H1 (cell line): ENCODE measurements around the gene LARP6. TPM values are rescaled to one million over a fixed set of nuclear protein-coding genes. Genes with fewer than 3 reads are reported as not detected.

Experiments
- CTCF ChIA-PET: fragments of 300-600 bp; sonication (Branson Sonifier 250); formaldehyde crosslinking; loops from one replicate; lab custom pipeline; 2021; ENCODE audit not compliant: partially characterized antibody; lab: Charles Lee
- POLR2A ChIA-PET: fragments of 300-600 bp; sonication (Branson Sonifier 250); formaldehyde crosslinking; loops from one replicate; lab custom pipeline; 2021; ENCODE audit warnings: inconsistent platforms; ENCODE audit not compliant: partially characterized antibody; lab: Charles Lee
- DNase-seq, 2 experiments: peaks; one replicate each; pipeline versions ENCODE4 v3.0.0 to v3.0.0-alpha.2; 2010 to 2022; ENCODE audit warnings: low spot score in 2 of 2, low read depth in 1 of 2, mixed read lengths in 1 of 2
- FAIRE-seq: peaks from 2 replicates; lab custom pipeline; 2011; peaks lifted over from hg19 to GRCh38; lab: Jason Lieb, UNC
- H2AFZ ChIP-seq: 2 replicates; pipeline ENCODE4 v1.8.1; 2012; ENCODE audit warnings: low read length, inconsistent platforms
- H2AK5ac ChIP-seq: 2 replicates; pipeline ENCODE4 v1.6.1; 2013; ENCODE audit warnings: low read depth, low read length
- H2BK120ac ChIP-seq: replicated peaks from 2 replicates; pipeline ENCODE3; 2013; ENCODE audit warnings: low read depth, low read length, inconsistent platforms
- H2BK12ac ChIP-seq: 2 replicates; pipeline ENCODE4 v1.6.1; 2013; ENCODE audit warnings: low read depth, low read length
- H2BK15ac ChIP-seq: 2 replicates; pipeline ENCODE4 v1.6.1; 2013; ENCODE audit warnings: low read length
- H2BK20ac ChIP-seq: 2 replicates; pipeline ENCODE4 v1.6.1; 2013; ENCODE audit warnings: low read length
- H2BK5ac ChIP-seq: 2 replicates; pipeline ENCODE4 v1.6.1; 2013; ENCODE audit warnings: low read depth, low read length
- H3K14ac ChIP-seq: 2 replicates; pipeline ENCODE4 v1.6.1; 2013; ENCODE audit warnings: inconsistent platforms; ENCODE audit not compliant: insufficient read length
- H3K18ac ChIP-seq: 2 replicates; pipeline ENCODE4 v1.6.1; 2013; ENCODE audit warnings: low read length; ENCODE audit errors: extremely low read depth
- H3K23ac ChIP-seq: 2 replicates; pipeline ENCODE4 v1.6.1; 2013; ENCODE audit warnings: inconsistent platforms; ENCODE audit not compliant: insufficient read length
- H3K23me2 ChIP-seq: 2 replicates; pipeline ENCODE4 v1.6.1; 2013; ENCODE audit warnings: low read depth, low read length
- H3K27ac ChIP-seq: 2 replicates; pipeline ENCODE4 v1.6.1; 2011; ENCODE audit warnings: low read depth, low read length, inconsistent platforms
- H3K27me3 ChIP-seq, 4 experiments: replicated peaks in 1 of 4; 1 replicate in 1 of 4; 2 replicates in 3 of 4; pipeline versions ENCODE4 v1.6.1 to v1.8.1; 2011 to 2013; ENCODE audit warnings: low read length in 3 of 4, mild to moderate bottlenecking in 3 of 4, inconsistent platforms in 2 of 4, mixed read lengths in 2 of 4, moderate library complexity in 1 of 4; ENCODE audit not compliant: control insufficient read depth in 3 of 4, insufficient read depth in 3 of 4; ENCODE audit errors: extremely low read depth in 1 of 4
- H3K36me3 ChIP-seq, 4 experiments: 2 replicates each; pipeline versions ENCODE4 v1.6.1 to v1.8.1; 2011 to 2013; ENCODE audit warnings: mild to moderate bottlenecking in 4 of 4, low read length in 3 of 4, moderate library complexity in 2 of 4, control low read depth in 1 of 4, inconsistent platforms in 1 of 4; ENCODE audit not compliant: insufficient read depth in 4 of 4, control insufficient read depth in 2 of 4
- H3K4ac ChIP-seq: replicated peaks from 2 replicates; pipeline ENCODE3; 2013; ENCODE audit warnings: low read length, low read depth, mixed read lengths, inconsistent platforms; ENCODE audit not compliant: insufficient read length
- H3K4me1 ChIP-seq, 4 experiments: replicated peaks in 1 of 4; 1 replicate in 1 of 4; 2 replicates in 3 of 4; pipeline versions ENCODE4 v1.6.1 to v1.8.1; 2011 to 2013; ENCODE audit warnings: low read length in 3 of 4, inconsistent platforms in 2 of 4, mixed read lengths in 1 of 4; ENCODE audit not compliant: insufficient read depth in 4 of 4, control insufficient read depth in 3 of 4
- H3K4me2 ChIP-seq, 2 experiments: 2 replicates each; pipeline versions ENCODE4 v1.6.1 to v1.8.1; 2011 to 2013; ENCODE audit warnings: low read depth in 2 of 2, low read length in 2 of 2, control low read depth in 1 of 2, inconsistent platforms in 1 of 2, mild to moderate bottlenecking in 1 of 2; ENCODE audit not compliant: insufficient read depth in 1 of 2
- H3K4me3 ChIP-seq, 4 experiments: fragments of 200-600, 300-600 bp in 1 of 4; sonication (generic), shearing (Covaris generic), sonication (Bioruptor Twin) in 1 of 4; 2 replicates each; pipeline versions ENCODE4 v1.5.1 to v1.8.1; 2011 to 2016; ENCODE audit warnings: low read length in 4 of 4, low read depth in 3 of 4, control low read depth in 2 of 4, inconsistent platforms in 2 of 4, mild to moderate bottlenecking in 2 of 4, mixed read lengths in 1 of 4, moderate library complexity in 1 of 4; ENCODE audit not compliant: insufficient read depth in 2 of 4; ENCODE audit errors: extremely low read depth in 1 of 4
- H3K56ac ChIP-seq: replicated peaks from 2 replicates; pipeline ENCODE3; 2013; ENCODE audit warnings: low read depth, mild to moderate bottlenecking, mixed read lengths, low read length, inconsistent platforms; ENCODE audit not compliant: insufficient read length
- H3K79me1 ChIP-seq: 2 replicates; pipeline ENCODE4 v1.6.1; 2013; ENCODE audit warnings: low read depth, low read length, control low read depth
- H3K79me2 ChIP-seq, 2 experiments: 2 replicates each; pipeline versions ENCODE4 v1.6.1 to v1.8.1; 2012 to 2013; ENCODE audit warnings: low read length in 2 of 2, mild to moderate bottlenecking in 2 of 2, inconsistent platforms in 1 of 2; ENCODE audit not compliant: insufficient read depth in 2 of 2, control insufficient read depth in 1 of 2
- H3K9ac ChIP-seq, 4 experiments: replicated peaks in 1 of 4; 1 replicate in 1 of 4; 2 replicates in 3 of 4; pipeline versions ENCODE4 v1.6.1 to v1.8.1; 2011 to 2013; ENCODE audit warnings: low read depth in 3 of 4, low read length in 3 of 4, control low read depth in 2 of 4, mild to moderate bottlenecking in 2 of 4, moderate library complexity in 2 of 4, inconsistent platforms in 1 of 4; ENCODE audit errors: extremely low read depth in 1 of 4
- H3K9me3 ChIP-seq, 2 experiments: 2 replicates each; pipeline versions ENCODE4 v1.6.1 to v1.8.1; 2012 to 2013; ENCODE audit warnings: mild to moderate bottlenecking in 2 of 2, moderate library complexity in 2 of 2, control low read depth in 1 of 2, inconsistent platforms in 1 of 2, low read depth in 1 of 2, low read length in 1 of 2, mixed read lengths in 1 of 2; ENCODE audit not compliant: insufficient read depth in 2 of 2
- H4K20me1 ChIP-seq, 2 experiments: replicated peaks in 1 of 2; 2 replicates each; pipeline versions ENCODE3 to v1.8.1; 2011 to 2013; ENCODE audit warnings: inconsistent platforms in 2 of 2, low read length in 2 of 2, mild to moderate bottlenecking in 1 of 2; ENCODE audit not compliant: insufficient read depth in 2 of 2, control insufficient read depth in 1 of 2
- H4K5ac ChIP-seq: 2 replicates; pipeline ENCODE4 v1.6.1; 2013; ENCODE audit warnings: low read length, low read depth, mixed read lengths, inconsistent platforms; ENCODE audit not compliant: insufficient read length
- H4K8ac ChIP-seq: 2 replicates; pipeline ENCODE4 v1.8.0; 2013; ENCODE audit warnings: mild to moderate bottlenecking, moderate library complexity, low read length, inconsistent platforms; ENCODE audit not compliant: insufficient read depth; ENCODE audit errors: extremely low read depth
- H4K91ac ChIP-seq: replicated peaks from 2 replicates; pipeline ENCODE3; 2013; ENCODE audit warnings: low read length, mixed read lengths, inconsistent platforms; ENCODE audit not compliant: insufficient read length
- CEBPB ChIP-seq: IDR thresholded peaks from 2 replicates; pipeline ENCODE4 v1.6.1; 2012; ENCODE audit warnings: low read depth, low read length
- CHD2 ChIP-seq: IDR thresholded peaks from 2 replicates; pipeline ENCODE4 v1.6.1; 2012; ENCODE audit warnings: low read length, improper control_type of control experiment
- PHF8 ChIP-seq: fragments of 200-600 bp; sonication (generic); conservative IDR thresholded peaks from 2 replicates; pipeline ENCODE4 v1.7.1; 2012; ENCODE audit warnings: low read depth, mild to moderate bottlenecking, inconsistent platforms, low read length, moderate library complexity
- TBP ChIP-seq: IDR thresholded peaks from 2 replicates; pipeline ENCODE4 v1.6.1; 2011; ENCODE audit warnings: low read depth, low read length, improper control_type of control experiment
- ZNF274 ChIP-seq: IDR thresholded peaks from 2 replicates; pipeline ENCODE4 v1.7.0; 2012; ENCODE audit warnings: low read length, borderline replicate concordance; ENCODE audit errors: extremely low read depth
- WGBS, 2 experiments: shearing (Covaris generic) in 1 of 2; methylation state at CpG; one replicate each; pipeline versions ENCODE4 v1.1.6 to v1.1.7; 2013 to 2015; ENCODE audit warnings: low lambda C conversion rate in 2 of 2, mixed read lengths in 2 of 2, inconsistent platforms in 1 of 2, low coverage in 1 of 2, missing lambda C conversion rate in 1 of 2; ENCODE audit not compliant: insufficient replicate concordance in 2 of 2, insufficient coverage in 1 of 2, insufficient read length in 1 of 2; ENCODE audit errors: extremely low coverage in 1 of 2, missing lambda C conversion rate in 1 of 2; 5-methylcytosine and 5-hydroxymethylcytosine counted together
- polyA plus RNA-seq, 7 experiments: library from polyadenylated mRNA; depleted of rRNA in 3 of 7; stranded (reverse) in 5 of 7; unstranded in 2 of 7; fragments of >200 nt in 5 of 7; fragments of 200-250 nt in 2 of 7; gene quantifications; 1 replicate in 5 of 7; 2 replicates in 1 of 7; 4 replicates in 1 of 7; pipeline versions ENCODE4 v1.2.1 to v1.2.3, GENCODE V29; 2011 to 2013; ENCODE audit warnings: missing spikeins in 2 of 7, mixed read lengths in 2 of 7
- total RNA-seq: library from RNA; stranded (reverse); fragmentation: NEBNext Ultra II Directional; extraction: Animal tissue kit (Norgen Biotek cat#: 25700); gene quantifications from 2 replicates; pipeline ENCODE4 v1.2.1, GENCODE V29; 2021

Gene LARP6
- total and polyA plus RNA-seq, 2 of the 8 experiments (the other 6 are each of a cell fraction or from before 2014, with no cell fraction given): 21.0 to 24.7 TPM

- Histone ChIP-seq H3K4me3 (no peak overlapping the region), H3K4me1 (no peaks in the 10 kb centered on the region), H4K8ac (no peak overlapping the region), H3K79me1 (no peaks in the 10 kb centered on the region), H2BK12ac (no peak overlapping the region), H3K27ac (no peak overlapping the region), H3K79me2 (no peaks in the 10 kb centered on the region), H4K91ac (no peak overlapping the region), H3K14ac (no peak overlapping the region), H2BK15ac (no peak overlapping the region), H2BK20ac (no peak overlapping the region), H3K4me2 (no peak overlapping the region), H3K23ac (no peak overlapping the region), H2AK5ac (no peak overlapping the region), H3K18ac (no peak overlapping the region), H2BK5ac (no peak overlapping the region), H3K23me2 (no peaks in the 10 kb centered on the region), H3K9ac (no peak overlapping the region), H3K36me3 (no peaks in the 10 kb centered on the region), H3K9me3 (no peaks in the 10 kb centered on the region; a peak in 1 of 4 replicates), H4K5ac (no peak overlapping the region), H4K20me1 (no peaks in the 10 kb centered on the region), H3K4ac (no peak overlapping the region), H3K27me3 (no peaks in the 10 kb centered on the region), H3K56ac (no peak overlapping the region), H2BK120ac (no peak overlapping the region), H2AFZ (no peak overlapping the region)
- TF ChIP-seq CEBPB: no peak
- no peak for TF ChIP-seq ZNF274
- TF ChIP-seq PHF8: no peak
- no peak for TF ChIP-seq TBP
- TF ChIP-seq CHD2: no peak
- 89% methylated on average over 5 of the region's 5 CpGs; no CpG with 5 or more reads in 1 of the 2 experiments for WGBS, 2 experiments
- ChIA-PET CTCF (interaction anchor here (1.3 to 1.9 kb wide), 4 partner anchors 28 to 117 kb away, joined by 3 to 6 read pairs (median 4); no protein-coding TSS in a partner anchor), POLR2A (no interaction called here)
- DNase-seq (no peak), FAIRE-seq (no peak)
These were observed 56.5 kb downstream of the LARP6 start for GRCh38 chr15:70797464-70797863.
